Endothelial cell (in vitro differentiated cells): Measurements from ENCODE around the gene EPC2. TPM values are rescaled to one million over a fixed set of nuclear protein-coding genes. Genes with fewer than 3 reads are reported as not detected.
"Not testable (repeated sequence)": the region's sequence is repeated elsewhere in the genome, so short reads cannot be mapped to it uniquely, and the experiment has no call there.

Source experiments
- DNase-seq: peaks from one replicate; pipeline ENCODE4 v3.0.0; 2021; ENCODE audit warnings: low spot score
- H3K27ac Mint-ChIP-seq: one replicate; pipeline ENCODE4 v1.8.0; 2021; ENCODE audit warnings: mixed read lengths, inconsistent platforms; ENCODE audit not compliant: unreplicated experiment
- H3K27me3 Mint-ChIP-seq: one replicate; pipeline ENCODE4 v1.8.0; 2021; ENCODE audit warnings: mild to moderate bottlenecking, moderate library complexity, mixed read lengths, inconsistent platforms; ENCODE audit not compliant: unreplicated experiment
- H3K36me3 Mint-ChIP-seq: one replicate; pipeline ENCODE4 v1.8.0; 2021; ENCODE audit warnings: mild to moderate bottlenecking, low read depth, mixed read lengths, inconsistent platforms; ENCODE audit not compliant: unreplicated experiment
- H3K4me1 Mint-ChIP-seq: one replicate; pipeline ENCODE4 v1.8.0; 2021; ENCODE audit warnings: mild to moderate bottlenecking, mixed read lengths, inconsistent platforms; ENCODE audit not compliant: unreplicated experiment
- H3K4me3 Mint-ChIP-seq: one replicate; pipeline ENCODE4 v1.8.0; 2021; ENCODE audit warnings: mild to moderate bottlenecking, mixed read lengths, inconsistent platforms; ENCODE audit not compliant: unreplicated experiment
- H3K9me3 Mint-ChIP-seq: one replicate; pipeline ENCODE4 v1.8.0; 2021; ENCODE audit warnings: mixed read lengths, inconsistent platforms; ENCODE audit not compliant: unreplicated experiment
- CTCF ChIP-seq: fragments of 200-600 bp; sonication (generic); IDR thresholded peaks from one replicate; pipeline ENCODE4 v1.5.0; 2021; ENCODE audit warnings: antibody characterized with exemption; ENCODE audit not compliant: unreplicated experiment
- total RNA-seq: library from RNA; stranded (reverse); fragmentation: NEBNext Ultra II Directional; extraction: Animal tissue kit (Norgen Biotek cat#: 25700); gene quantifications from one replicate; pipeline ENCODE4 v1.2.1, GENCODE V29; 2021; ENCODE audit not compliant: unreplicated experiment

Gene EPC2
- total RNA-seq, 1 donor from 2014 or later = 31.4 TPM

- DNase-seq = peak; percentile 92
- Mint-ChIP-seq H3K27me3 (peaks cover 10% of the 10 kb centered on the region), H3K4me3 (peak overlapping the region; percentile 96), H3K27ac (peak overlapping the region; percentile 95), H3K9me3 (no peaks in the 10 kb centered on the region), H3K4me1 (peaks cover 15% of the 10 kb centered on the region), H3K36me3 (peaks cover 13% of the 10 kb centered on the region)
- TF ChIP-seq CTCF = peak; percentile 29
These were observed 460 bp downstream of the EPC2 start for GRCh38 chr2:148644883-148645538.

GRCh38 chr2:148645539-148646230 is 1.1 kb downstream of the EPC2 start:
- peak overlapping the region; percentile 95 for H3K27ac Mint-ChIP-seq
- H3K36me3 Mint-ChIP-seq = peaks cover 13% of the 10 kb centered on the region
- TF ChIP-seq CTCF = no peak
- H3K27me3 Mint-ChIP-seq = peaks cover 10% of the 10 kb centered on the region
- H3K4me3 Mint-ChIP-seq = peak overlapping the region; percentile 96
- H3K9me3 Mint-ChIP-seq = no peaks in the 10 kb centered on the region
- DNase-seq = peak; percentile 49
- peaks cover 15% of the 10 kb centered on the region for H3K4me1 Mint-ChIP-seq

GRCh38 chr2:148646231-148646559 is 1.6 kb downstream of the EPC2 start:
- H3K4me3 Mint-ChIP-seq = peak overlapping the region; percentile 96

GRCh38 chr2:148647711-148648110 is 3.2 kb downstream of the EPC2 start:
- not testable (repeated sequence) for H3K27me3 Mint-ChIP-seq, H3K27ac Mint-ChIP-seq, H3K4me3 Mint-ChIP-seq, DNase-seq, H3K9me3 Mint-ChIP-seq
- Mint-ChIP-seq H3K4me1 (peaks cover 15% of the 10 kb centered on the region), H3K36me3 (peaks cover 13% of the 10 kb centered on the region)

More at GRCh38 chr2:148646231-148646559, 1.6 kb downstream of the EPC2 start:
- Mint-ChIP-seq H3K4me1 (peaks cover 15% of the 10 kb centered on the region), H3K27me3 (peaks cover 10% of the 10 kb centered on the region), H3K36me3 (peaks cover 13% of the 10 kb centered on the region), H3K27ac (peak overlapping the region; percentile 86), H3K9me3 (no peaks in the 10 kb centered on the region)
- TF ChIP-seq CTCF = no peak
- no peak for DNase-seq

GRCh38 chr2:148649936-148650335 is 5.4 kb downstream of the EPC2 start:
- no peak for DNase-seq
- H3K36me3 Mint-ChIP-seq = peaks cover 9% of the 10 kb centered on the region
- H3K9me3 Mint-ChIP-seq = no peaks in the 10 kb centered on the region
- no peak overlapping the region for H3K27ac Mint-ChIP-seq
- no peak overlapping the region for H3K4me3 Mint-ChIP-seq
- TF ChIP-seq CTCF = no peak
- peaks cover 3% of the 10 kb centered on the region for H3K27me3 Mint-ChIP-seq
- peaks cover 13% of the 10 kb centered on the region for H3K4me1 Mint-ChIP-seq
